HG03558 (cell line): ENCODE measurements around the gene SPRR4.

Source experiments
- ATAC-seq: cut with Tn5 transposase; IDR thresholded peaks from one replicate; pipeline ENCODE4 v1.9.1; 2021; ENCODE audit warnings: moderate number of reproducible peaks; ENCODE audit not compliant: unreplicated experiment; ENCODE audit errors: extremely low read depth

The SPRR4 gene

GRCh38 chr1:152970495-152970894 is at the start of gene SPRR4:
Gene SPRR4, plus strand, starts transcription at chr1:152970648. Its CDS starts 1,243 bp downstream, at chr1:152971891.
- no peak for ATAC-seq

GRCh38 chr1:152924191-152924590 is 46.3 kb upstream of the SPRR4 start:
- ATAC-seq, result no peak

- no peak for ATAC-seq
Measured at GRCh38 chr1:152926091-152926490, 44.4 kb upstream of the SPRR4 start.

- no peak for ATAC-seq
Measured at GRCh38 chr1:152928671-152929070, 41.8 kb upstream of the SPRR4 start.

GRCh38 chr1:152932170-152932811 is 38.2 kb upstream of the SPRR4 start:
- no peak for ATAC-seq

- ATAC-seq, result no peak
Measured at GRCh38 chr1:152933196-152933595, 37.3 kb upstream of the SPRR4 start.

- no peak for ATAC-seq
Measured at GRCh38 chr1:152940614-152941013, 29.8 kb upstream of the SPRR4 start.

- ATAC-seq, result no peak
Measured at GRCh38 chr1:152941037-152941711, 29.3 kb upstream of the SPRR4 start.

- ATAC-seq, result no peak
Measured at GRCh38 chr1:152942161-152942560, 28.3 kb upstream of the SPRR4 start.

GRCh38 chr1:152946248-152946647 is 24.2 kb upstream of the SPRR4 start:
- no peak for ATAC-seq

- no peak for ATAC-seq
Measured at GRCh38 chr1:152946651-152947256, 23.7 kb upstream of the SPRR4 start, which contains the start of gene SPRR5. Gene SPRR5, plus strand, starts transcription at chr1:152947206. Its CDS starts 1,349 bp downstream, at chr1:152948555.

- no peak for ATAC-seq
Measured at GRCh38 chr1:152951711-152952110, 18.7 kb upstream of the SPRR4 start.

GRCh38 chr1:152953761-152954160 is 16.7 kb upstream of the SPRR4 start:
- no peak for ATAC-seq

- ATAC-seq, result no peak
Measured at GRCh38 chr1:152954436-152954835, 16.0 kb upstream of the SPRR4 start.

- ATAC-seq, result no peak
Measured at GRCh38 chr1:152957561-152957960, 12.9 kb upstream of the SPRR4 start.

- ATAC-seq, result no peak
Measured at GRCh38 chr1:152959273-152959672, 11.2 kb upstream of the SPRR4 start.

- ATAC-seq, result no peak
Measured at GRCh38 chr1:152959801-152960451, 10.5 kb upstream of the SPRR4 start.

- no peak for ATAC-seq
Measured at GRCh38 chr1:152960452-152961044, 9.9 kb upstream of the SPRR4 start.

GRCh38 chr1:152961226-152961891 is 9.1 kb upstream of the SPRR4 start:
- ATAC-seq, result no peak

- no peak for ATAC-seq
Measured at GRCh38 chr1:152962876-152963415, 7.5 kb upstream of the SPRR4 start.
